Panc1 (cell line): ENCODE measurements around the gene MMRN2. TPM values are rescaled to one million over a fixed set of nuclear protein-coding genes. Genes with fewer than 3 reads are reported as not detected.

ENCODE experiments used
- ATAC-seq: fragments of 200-7000 bp; cut with Tn5 transposase; 2 replicates; pipeline ENCODE4 v1.9.1; 2020; ENCODE audit warnings: mild to moderate bottlenecking, moderate library complexity
- BruUV-seq: library from RNA; stranded (reverse); fragments of 400-500 nt; replicated peaks from 2 replicates; lab custom pipeline; 2021; lab: Mats Ljungman, UMichigan
- CTCF ChIA-PET: fragments of 300-600 bp; sonication (Branson Sonifier 250); formaldehyde crosslinking; loops from one replicate; lab custom pipeline; 2022; ENCODE audit warnings: antibody characterized with exemption; lab: Charles Lee
- POLR2A ChIA-PET: fragments of 300-600 bp; sonication (Branson Sonifier 250); formaldehyde crosslinking; loops from one replicate; lab custom pipeline; 2022; ENCODE audit warnings: antibody characterized with exemption; lab: Charles Lee
- DNase-seq: peaks from one replicate; pipeline ENCODE4 v3.0.0-alpha.2; 2010; ENCODE audit warnings: low read depth, low spot score
- H3K27ac ChIP-seq: 2 replicates; pipeline ENCODE4 v1.5.1; 2011; ENCODE audit warnings: mild to moderate bottlenecking, low read length, inconsistent platforms
- H3K27me3 ChIP-seq: fragments of 200-500 bp; sonication (Bioruptor generic); 2 replicates; pipeline ENCODE4 v1.6.0; 2014; ENCODE audit warnings: low read length, inconsistent platforms; ENCODE audit not compliant: control insufficient read depth, insufficient read depth
- H3K36me3 ChIP-seq: fragments of 200-500 bp; sonication (Bioruptor generic); 2 replicates; pipeline ENCODE4 v1.5.1; 2014; ENCODE audit warnings: inconsistent platforms, mild to moderate bottlenecking, low read length, moderate library complexity; ENCODE audit not compliant: control insufficient read depth, insufficient read depth
- H3K4me1 ChIP-seq: 2 replicates; pipeline ENCODE4 v1.5.1; 2011; ENCODE audit warnings: inconsistent platforms, mild to moderate bottlenecking, low read length, moderate library complexity; ENCODE audit not compliant: control insufficient read depth, insufficient read depth
- H3K4me3 ChIP-seq, 2 experiments: 2 replicates each; pipeline ENCODE4 v1.5.1; 2011 to 2012; ENCODE audit warnings: low read depth in 2 of 2, low read length in 2 of 2, mild to moderate bottlenecking in 2 of 2, inconsistent platforms in 1 of 2, moderate library complexity in 1 of 2
- H3K9me3 ChIP-seq: fragments of 200-500 bp; sonication (Bioruptor generic); 2 replicates; pipeline ENCODE4 v1.5.1; 2014; ENCODE audit warnings: low read depth, mild to moderate bottlenecking, inconsistent platforms, low read length, moderate library complexity; ENCODE audit not compliant: control insufficient read depth, insufficient read depth
- CTCF ChIP-seq: fragments of 450-650 bp; IDR thresholded peaks from 2 replicates; pipeline ENCODE4 v1.5.1; 2017; ENCODE audit warnings: mild to moderate bottlenecking
- POLR2AphosphoS5 ChIP-seq: IDR thresholded peaks from 2 replicates; pipeline ENCODE4 v1.6.1; 2012; ENCODE audit warnings: mild to moderate bottlenecking, low read depth, low read length, moderate library complexity
- REST ChIP-seq, 2 experiments: IDR thresholded peaks; 2 replicates each; pipeline ENCODE4 v1.6.1; 2011 to 2012; ENCODE audit warnings: low read depth in 2 of 2, control low read depth in 1 of 2, low read length in 1 of 2, mild to moderate bottlenecking in 1 of 2, moderate library complexity in 1 of 2; ENCODE audit not compliant: insufficient read depth in 1 of 2
- SIN3A ChIP-seq: IDR thresholded peaks from 2 replicates; pipeline ENCODE4 v1.6.1; 2012; ENCODE audit warnings: low read depth, mild to moderate bottlenecking, low read length, moderate library complexity, borderline replicate concordance; ENCODE audit not compliant: insufficient read depth
- TCF7L2 ChIP-seq: IDR thresholded peaks from 2 replicates; pipeline ENCODE4 v1.6.1; 2011; ENCODE audit warnings: mild to moderate bottlenecking, low read depth, low read length, inconsistent platforms
- in situ Hi-C: cut with HindIII; loops from 2 replicates; pipeline ENCODE4 v1.10.0; 2016; ENCODE audit warnings: low sequenced_read_pairs, low pct_unique_long_range_greater_than_20kb
- intact Hi-C: fragments of 100-400 bp; cut with micrococcal nuclease; formaldehyde crosslinking; loops from one replicate; pipeline ENCODE4 v1.10.0; 2022; ENCODE audit not compliant: unreplicated experiment
- total RNA-seq: library from RNA; stranded (reverse); gene quantifications from one replicate; pipeline ENCODE4 v1.2.1, GENCODE V29; 2021; ENCODE audit not compliant: unreplicated experiment

The MMRN2 gene
- total RNA-seq, 1 experiment from 2014 or later = 1.0 TPM

GRCh38 chr10:86976362-86977056, 19.1 kb upstream of the MMRN2 start:
- no peak for ATAC-seq
- DNase-seq = no peak
- Histone ChIP-seq H3K36me3 (no peaks in the 10 kb centered on the region), H3K9me3 (no peaks in the 10 kb centered on the region), H3K27me3 (no peaks in the 10 kb centered on the region), H3K4me3 (no peak overlapping the region), H3K27ac (no peak overlapping the region), H3K4me1 (peaks cover 5% of the 10 kb centered on the region)
- no TSS peak for BruUV-seq
- in situ Hi-C loops (no loop called here), intact Hi-C loops (no loop called here)
- CTCF ChIA-PET = interaction anchor here (0.7 to 1.2 kb wide), 2 partner anchors 10 to 30 kb away, joined by 3 to 9 read pairs; no protein-coding TSS in a partner anchor
- POLR2A ChIA-PET = no interaction called here
- TF ChIP-seq TCF7L2 = no peak
- TF ChIP-seq CTCF = no peak
- no peak for TF ChIP-seq POLR2AphosphoS5
- TF ChIP-seq REST (IDR thresholded peaks at IDR 0.05; ENCODE audit: insufficient read depth in 1 of 2, low read depth in 2 of 2, low read length in 1 of 2) = no peak
- no peak for TF ChIP-seq SIN3A

GRCh38 chr10:86974484-86974883, 17.1 kb upstream of the MMRN2 start:
- Histone ChIP-seq H3K27ac (no peak overlapping the region), H3K9me3 (no peaks in the 10 kb centered on the region), H3K36me3 (no peaks in the 10 kb centered on the region; the same call in 1 of the 2 replicates), H3K4me3 (no peak overlapping the region), H3K27me3 (no peaks in the 10 kb centered on the region), H3K4me1 (peaks cover 15% of the 10 kb centered on the region)
- ChIA-PET CTCF (no interaction called here), POLR2A (no interaction called here)
- BruUV-seq = no TSS peak
- in situ Hi-C loops = no loop called here
- TF ChIP-seq SIN3A = no peak
- no peak for TF ChIP-seq REST (IDR thresholded peaks at IDR 0.05; ENCODE audit: insufficient read depth in 1 of 2, low read depth in 2 of 2, low read length in 1 of 2)
- TF ChIP-seq TCF7L2 = no peak
- TF ChIP-seq POLR2AphosphoS5 = no peak
- ATAC-seq (no peak), DNase-seq (no peak)
- intact Hi-C loops = loop anchor here (5.0 kb wide), 1 partner anchor 118 kb away; the partner anchor contains the start of gene GLUD1
